Measurements from ENCODE around the gene LDLRAP1. TPM values are rescaled to one million over a fixed set of nuclear protein-coding genes. Genes with fewer than 3 reads are reported as not detected.

Gene LDLRAP1
- total and polyA plus RNA-seq, 2 experiments from 2014 or later = 23.6 to 26.9 TPM

DNA sequence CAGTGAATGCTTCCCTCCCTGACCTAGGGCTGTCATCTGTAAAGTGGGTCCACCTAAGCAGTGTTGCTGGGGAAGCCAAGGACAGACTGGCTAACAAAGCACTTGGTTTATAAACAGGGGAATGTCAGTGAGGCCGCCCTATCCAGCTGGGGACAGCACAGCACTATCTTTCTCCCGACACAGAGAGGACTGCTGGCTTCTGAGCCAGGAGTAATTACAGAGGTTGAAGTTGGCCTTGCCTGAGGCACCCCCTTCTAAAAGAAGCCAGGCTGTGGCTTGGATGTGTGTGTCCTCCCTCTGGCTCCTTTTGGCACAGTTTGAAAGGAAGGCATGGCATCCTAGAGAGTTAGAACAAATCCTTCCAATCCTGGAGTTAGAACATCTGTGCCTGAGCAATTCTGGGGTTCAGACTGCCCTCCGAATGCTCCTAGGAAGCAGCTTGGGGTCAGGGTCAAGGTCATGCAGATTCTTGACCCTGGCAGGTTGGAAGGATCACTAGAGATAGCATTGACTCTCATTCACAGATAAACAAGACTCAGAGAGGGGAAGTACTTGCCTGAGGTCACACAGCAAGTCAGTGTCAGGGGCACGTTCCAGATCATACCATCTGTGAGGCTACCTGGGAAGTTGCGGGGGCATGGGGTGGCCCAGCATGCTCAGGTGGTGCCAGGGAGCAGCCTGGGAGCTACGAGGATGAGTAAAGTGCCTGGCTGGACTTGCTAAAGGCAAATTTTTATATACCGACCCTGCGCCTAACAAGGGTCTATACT is 1.3 kb upstream of the LDLRAP1 start:
- Histone ChIP-seq H4K20me1 (ENCODE audit: insufficient read depth) (no peaks in the 10 kb centered on the region), H3K27ac (no peak overlapping the region), H3K36me3 (ENCODE audit: low read depth) (no peaks in the 10 kb centered on the region), H3K79me2 (ENCODE audit: insufficient read depth) (peaks cover 24% of the 10 kb centered on the region), H3K4me2 (ENCODE audit: unreplicated experiment) (no peak overlapping the region), H3K4me1 (ENCODE audit: insufficient read depth) (peaks cover 9% of the 10 kb centered on the region), H3K9me3 (ENCODE audit: low read depth) (no peaks in the 10 kb centered on the region), H3K27me3 (replicated peaks; ENCODE audit: insufficient read depth) (no peaks in the 10 kb centered on the region), H2AFZ (no peak overlapping the region), H3K9me2 (ENCODE audit: insufficient read depth) (no peaks in the 10 kb centered on the region), H3K9ac (no peak overlapping the region), H3K4me3 (no peak overlapping the region), H3F3A (ENCODE audit: insufficient read depth) (no peaks in the 10 kb centered on the region)
- TF ChIP-seq EZH2 (IDR thresholded peaks at IDR 0.05; ENCODE audit: insufficient read depth, poor library complexity, severe bottlenecking) (no peak), EZH2phosphoT487 (IDR thresholded peaks at IDR 0.05; ENCODE audit: insufficient read depth, low read depth) (no peak)
- in situ Hi-C loops (cut with MboI) = no loop called here
- 70 to 73% methylated on average over 8 of the region's 8 CpGs for WGBS, 2 experiments (ENCODE audit: low coverage in 1 of 2, low lambda C conversion rate in 2 of 2, missing lambda C conversion rate in 2 of 2)
- DNase-seq = no peak

DNA sequence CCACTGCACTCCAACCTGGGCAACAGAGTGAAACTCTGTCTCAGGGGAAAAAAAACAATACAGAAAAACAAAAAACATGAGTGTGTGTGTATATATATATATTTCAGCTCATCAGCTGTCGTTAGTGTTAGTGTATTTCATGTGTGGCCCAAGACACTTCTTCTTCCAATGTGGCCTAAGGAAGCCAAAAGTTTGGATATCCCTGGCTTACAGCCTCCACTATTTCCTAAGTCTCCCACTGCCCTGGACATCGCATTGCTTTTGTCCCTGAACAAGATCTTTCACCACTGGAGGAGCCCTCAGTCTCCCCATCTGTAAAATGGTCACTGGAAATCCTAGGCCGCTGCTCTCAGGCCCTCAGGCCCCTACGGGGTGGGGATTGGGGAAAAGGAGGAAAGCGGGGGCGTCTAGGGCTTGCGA is 391 bp upstream of the LDLRAP1 start:
- no peaks in the 10 kb centered on the region for H3K27me3 ChIP-seq (replicated peaks; ENCODE audit: insufficient read depth)
- no peaks in the 10 kb centered on the region for H3K9me2 ChIP-seq (ENCODE audit: insufficient read depth)
- in situ Hi-C loops (cut with MboI) = no loop called here
- no peak overlapping the region for H3K27ac ChIP-seq
- no peak overlapping the region for H3K4me2 ChIP-seq (ENCODE audit: unreplicated experiment)
- no peak for DNase-seq
- H3K4me1 ChIP-seq (ENCODE audit: insufficient read depth) = peaks cover 9% of the 10 kb centered on the region
- H4K20me1 ChIP-seq (ENCODE audit: insufficient read depth) = no peaks in the 10 kb centered on the region
- peak overlapping the region; percentile 64; the same call in 1 of the 2 replicates for H2AFZ ChIP-seq
- H3K36me3 ChIP-seq (ENCODE audit: low read depth) = no peaks in the 10 kb centered on the region
- peak overlapping the region; percentile 73 for H3K4me3 ChIP-seq
- H3K9me3 ChIP-seq (ENCODE audit: low read depth) = no peaks in the 10 kb centered on the region
- TF ChIP-seq EZH2 (IDR thresholded peaks at IDR 0.05; ENCODE audit: insufficient read depth, poor library complexity, severe bottlenecking) (no peak), EZH2phosphoT487 (IDR thresholded peaks at IDR 0.05; ENCODE audit: insufficient read depth, low read depth) (no peak)
- peaks cover 29% of the 10 kb centered on the region for H3K79me2 ChIP-seq (ENCODE audit: insufficient read depth)
- WGBS, 2 experiments (ENCODE audit: low coverage in 1 of 2, low lambda C conversion rate in 2 of 2, missing lambda C conversion rate in 2 of 2) = 15 to 19% methylated on average over 7 of the region's 7 CpGs
- H3K9ac ChIP-seq = 0 out of 2 replicates have a peak overlapping the region, but pooled peaks have one; percentile 80
- H3F3A ChIP-seq (ENCODE audit: insufficient read depth) = no peaks in the 10 kb centered on the region

DNA sequence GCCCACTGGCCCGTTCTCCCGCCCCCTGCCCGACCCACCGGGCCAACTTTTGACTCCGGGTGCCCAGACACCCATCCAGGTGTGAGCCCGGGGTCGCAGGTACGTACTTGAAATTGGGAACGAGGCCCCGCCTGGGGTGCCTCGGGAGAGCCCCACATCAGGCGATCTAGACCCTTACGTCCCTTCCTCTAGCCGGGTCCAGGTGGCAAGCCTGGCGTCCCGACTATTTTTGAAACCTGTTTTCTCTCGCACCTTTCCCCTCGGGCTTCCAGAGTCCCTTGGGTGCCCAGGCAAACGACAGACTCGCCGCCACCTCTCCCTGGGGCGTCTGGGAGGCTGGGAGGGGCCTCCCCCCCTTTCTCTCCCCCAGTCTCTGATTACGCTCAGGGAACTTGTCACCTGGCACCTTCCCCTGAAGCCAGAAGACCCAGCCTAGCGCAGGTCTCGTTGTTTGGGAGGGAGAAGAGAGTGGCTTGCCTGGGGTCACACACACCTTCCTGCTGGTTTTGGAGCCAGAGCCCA is 898 bp downstream of the LDLRAP1 start:
- Histone ChIP-seq H3K36me3 (ENCODE audit: low read depth) (no peaks in the 10 kb centered on the region), H3K9ac (peak overlapping the region; percentile 80), H3K9me3 (ENCODE audit: low read depth) (no peaks in the 10 kb centered on the region), H3K27ac (no peak overlapping the region), H3K27me3 (replicated peaks; ENCODE audit: insufficient read depth) (no peaks in the 10 kb centered on the region), H3K4me3 (peak overlapping the region; percentile 73), H4K20me1 (ENCODE audit: insufficient read depth) (no peaks in the 10 kb centered on the region), H3K4me1 (ENCODE audit: insufficient read depth) (peaks cover 12% of the 10 kb centered on the region), H3K79me2 (ENCODE audit: insufficient read depth) (peaks cover 39% of the 10 kb centered on the region), H2AFZ (peak overlapping the region; percentile 64), H3F3A (ENCODE audit: insufficient read depth) (no peaks in the 10 kb centered on the region), H3K4me2 (ENCODE audit: unreplicated experiment) (peak overlapping the region; percentile 82), H3K9me2 (ENCODE audit: insufficient read depth) (no peaks in the 10 kb centered on the region)
- no peak for TF ChIP-seq EZH2phosphoT487 (IDR thresholded peaks at IDR 0.05; ENCODE audit: insufficient read depth, low read depth)
- TF ChIP-seq EZH2 (IDR thresholded peaks at IDR 0.05; ENCODE audit: insufficient read depth, poor library complexity, severe bottlenecking) = no peak
- DNase-seq = no peak
- WGBS, 2 experiments (ENCODE audit: low coverage in 1 of 2, low lambda C conversion rate in 2 of 2, missing lambda C conversion rate in 2 of 2) = 8 to 9% methylated on average over 23 to 25 of the region's 25 CpGs
- in situ Hi-C loops (cut with MboI) = no loop called here

DNA sequence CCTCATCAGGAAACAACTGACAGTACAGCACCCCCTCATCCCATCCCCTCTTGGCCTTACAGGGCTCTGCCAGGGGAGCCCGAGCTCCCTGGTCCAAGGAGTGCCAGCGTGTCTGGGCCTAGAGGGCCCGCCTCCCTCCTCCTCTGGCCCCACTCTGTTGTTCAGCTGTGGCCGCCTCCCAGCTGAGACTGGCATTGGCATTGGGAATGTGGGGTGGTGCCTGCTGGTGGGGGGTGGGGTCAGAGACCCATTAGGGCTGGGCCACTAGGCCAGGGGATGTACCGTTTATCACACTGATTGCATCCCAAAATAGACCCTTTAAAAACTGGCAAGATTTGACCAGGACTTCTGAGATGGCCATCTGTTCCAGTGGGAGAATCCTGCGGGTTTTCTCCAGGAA is 1.4 kb downstream of the LDLRAP1 start:
- Histone ChIP-seq H3K4me3 (peak overlapping the region; percentile 73), H4K20me1 (ENCODE audit: insufficient read depth) (no peaks in the 10 kb centered on the region), H3K9me2 (ENCODE audit: insufficient read depth) (no peaks in the 10 kb centered on the region), H3K79me2 (ENCODE audit: insufficient read depth) (peaks cover 41% of the 10 kb centered on the region), H3K27ac (no peak overlapping the region), H3K36me3 (ENCODE audit: low read depth) (no peaks in the 10 kb centered on the region), H3K27me3 (replicated peaks; ENCODE audit: insufficient read depth) (no peaks in the 10 kb centered on the region), H3K4me2 (ENCODE audit: unreplicated experiment) (peak overlapping the region; percentile 82), H3K9ac (peak overlapping the region; percentile 80), H2AFZ (peak overlapping the region; percentile 64), H3F3A (ENCODE audit: insufficient read depth) (no peaks in the 10 kb centered on the region), H3K4me1 (ENCODE audit: insufficient read depth) (peaks cover 16% of the 10 kb centered on the region), H3K9me3 (ENCODE audit: low read depth) (no peaks in the 10 kb centered on the region)
- 41 to 44% methylated on average over 6 of the region's 6 CpGs for WGBS, 2 experiments (ENCODE audit: low coverage in 1 of 2, low lambda C conversion rate in 2 of 2, missing lambda C conversion rate in 2 of 2)
- peak; percentile 66 for DNase-seq
- TF ChIP-seq EZH2phosphoT487 (IDR thresholded peaks at IDR 0.05; ENCODE audit: insufficient read depth, low read depth) (no peak), EZH2 (IDR thresholded peaks at IDR 0.05; ENCODE audit: insufficient read depth, poor library complexity, severe bottlenecking) (no peak)
- in situ Hi-C loops (cut with MboI) = no loop called here

Data from GM23248 (cell line).